ENCODE measurements around the gene TRIP12.

TRIP12 gene

DNA sequence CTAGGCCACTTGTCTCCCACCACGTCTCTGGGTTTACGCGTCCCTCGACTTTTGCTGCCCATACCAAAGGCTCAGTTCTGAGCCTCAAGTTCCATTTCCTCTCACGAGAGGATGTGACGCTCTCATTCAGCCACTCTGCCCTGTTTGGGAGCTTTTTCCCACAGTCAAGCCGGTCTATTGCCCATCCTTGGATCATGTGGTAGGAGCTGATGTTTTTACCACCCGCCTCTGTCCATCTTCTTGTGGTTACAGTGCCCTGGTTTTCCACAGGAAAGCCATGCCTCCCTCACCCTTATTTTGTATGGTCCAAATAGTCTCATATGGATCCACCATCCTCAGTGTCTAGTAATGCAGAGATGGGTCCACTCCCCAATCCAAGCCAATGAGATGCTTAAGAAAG lies 20.9 kb upstream of the TRIP12 start:
- Histone ChIP-seq H3K27me3 (ENCODE audit: insufficient read depth, poor library complexity, severe bottlenecking) (no peaks in the 10 kb centered on the region), H3K4me3 (replicated peaks; ENCODE audit: insufficient read depth, low read length) (no peak overlapping the region), H3K27ac (replicated peaks) (no peak overlapping the region)
- no peak for DNase-seq (ENCODE audit: low read depth in 1 of 2, low spot score in 1 of 2)
- TF ChIP-seq, protein P1, sequence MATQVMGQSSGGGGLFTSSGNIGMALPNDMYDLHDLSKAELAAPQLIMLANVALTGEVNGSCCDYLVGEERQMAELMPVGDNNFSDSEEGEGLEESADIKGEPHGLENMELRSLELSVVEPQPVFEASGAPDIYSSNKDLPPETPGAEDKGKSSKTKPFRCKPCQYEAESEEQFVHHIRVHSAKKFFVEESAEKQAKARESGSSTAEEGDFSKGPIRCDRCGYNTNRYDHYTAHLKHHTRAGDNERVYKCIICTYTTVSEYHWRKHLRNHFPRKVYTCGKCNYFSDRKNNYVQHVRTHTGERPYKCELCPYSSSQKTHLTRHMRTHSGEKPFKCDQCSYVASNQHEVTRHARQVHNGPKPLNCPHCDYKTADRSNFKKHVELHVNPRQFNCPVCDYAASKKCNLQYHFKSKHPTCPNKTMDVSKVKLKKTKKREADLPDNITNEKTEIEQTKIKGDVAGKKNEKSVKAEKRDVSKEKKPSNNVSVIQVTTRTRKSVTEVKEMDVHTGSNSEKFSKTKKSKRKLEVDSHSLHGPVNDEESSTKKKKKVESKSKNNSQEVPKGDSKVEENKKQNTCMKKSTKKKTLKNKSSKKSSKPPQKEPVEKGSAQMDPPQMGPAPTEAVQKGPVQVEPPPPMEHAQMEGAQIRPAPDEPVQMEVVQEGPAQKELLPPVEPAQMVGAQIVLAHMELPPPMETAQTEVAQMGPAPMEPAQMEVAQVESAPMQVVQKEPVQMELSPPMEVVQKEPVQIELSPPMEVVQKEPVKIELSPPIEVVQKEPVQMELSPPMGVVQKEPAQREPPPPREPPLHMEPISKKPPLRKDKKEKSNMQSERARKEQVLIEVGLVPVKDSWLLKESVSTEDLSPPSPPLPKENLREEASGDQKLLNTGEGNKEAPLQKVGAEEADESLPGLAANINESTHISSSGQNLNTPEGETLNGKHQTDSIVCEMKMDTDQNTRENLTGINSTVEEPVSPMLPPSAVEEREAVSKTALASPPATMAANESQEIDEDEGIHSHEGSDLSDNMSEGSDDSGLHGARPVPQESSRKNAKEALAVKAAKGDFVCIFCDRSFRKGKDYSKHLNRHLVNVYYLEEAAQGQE (IDR thresholded peaks at IDR 0.05; ENCODE audit: insufficient replicate concordance, low read depth), result no peak
- TF ChIP-seq SPI1 (IDR thresholded peaks at IDR 0.05; ENCODE audit: borderline replicate concordance, low read depth), result no peak
- TF ChIP-seq GABPA (IDR thresholded peaks at IDR 0.05; ENCODE audit: low read depth), result no peak
- TF ChIP-seq, protein P2, sequence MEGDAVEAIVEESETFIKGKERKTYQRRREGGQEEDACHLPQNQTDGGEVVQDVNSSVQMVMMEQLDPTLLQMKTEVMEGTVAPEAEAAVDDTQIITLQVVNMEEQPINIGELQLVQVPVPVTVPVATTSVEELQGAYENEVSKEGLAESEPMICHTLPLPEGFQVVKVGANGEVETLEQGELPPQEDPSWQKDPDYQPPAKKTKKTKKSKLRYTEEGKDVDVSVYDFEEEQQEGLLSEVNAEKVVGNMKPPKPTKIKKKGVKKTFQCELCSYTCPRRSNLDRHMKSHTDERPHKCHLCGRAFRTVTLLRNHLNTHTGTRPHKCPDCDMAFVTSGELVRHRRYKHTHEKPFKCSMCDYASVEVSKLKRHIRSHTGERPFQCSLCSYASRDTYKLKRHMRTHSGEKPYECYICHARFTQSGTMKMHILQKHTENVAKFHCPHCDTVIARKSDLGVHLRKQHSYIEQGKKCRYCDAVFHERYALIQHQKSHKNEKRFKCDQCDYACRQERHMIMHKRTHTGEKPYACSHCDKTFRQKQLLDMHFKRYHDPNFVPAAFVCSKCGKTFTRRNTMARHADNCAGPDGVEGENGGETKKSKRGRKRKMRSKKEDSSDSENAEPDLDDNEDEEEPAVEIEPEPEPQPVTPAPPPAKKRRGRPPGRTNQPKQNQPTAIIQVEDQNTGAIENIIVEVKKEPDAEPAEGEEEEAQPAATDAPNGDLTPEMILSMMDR (IDR thresholded peaks at IDR 0.05; ENCODE audit: insufficient read depth, low read length), result no peak

DNA sequence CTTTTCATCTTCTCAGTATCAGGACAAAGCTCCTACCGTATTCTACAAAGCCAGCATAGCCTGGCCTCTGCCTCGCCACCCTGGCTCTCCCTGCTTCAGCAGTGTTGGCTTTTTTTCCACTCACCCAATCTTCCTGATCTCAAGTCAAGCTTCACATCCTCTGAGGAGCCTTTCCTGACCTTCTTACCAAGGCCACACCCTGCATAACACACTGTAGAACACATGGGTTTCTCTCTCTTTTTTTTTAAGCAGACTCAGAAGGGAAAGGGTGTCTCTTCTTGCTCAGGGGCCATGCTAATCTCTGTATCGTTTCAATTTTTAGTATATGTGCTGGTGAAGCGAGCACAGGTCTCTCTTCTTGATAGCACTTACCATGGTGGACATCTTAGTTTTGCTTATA lies 15.7 kb upstream of the TRIP12 start:
- TF ChIP-seq, protein P1 (IDR thresholded peaks at IDR 0.05; ENCODE audit: insufficient replicate concordance, low read depth), result no peak
- TF ChIP-seq POLR2AphosphoS5 (IDR thresholded peaks at IDR 0.05; ENCODE audit: low read depth) (no peak), SPI1 (IDR thresholded peaks at IDR 0.05; ENCODE audit: borderline replicate concordance, low read depth) (no peak), GABPA (IDR thresholded peaks at IDR 0.05; ENCODE audit: low read depth) (no peak)
- TF ChIP-seq, protein P2 (IDR thresholded peaks at IDR 0.05; ENCODE audit: insufficient read depth, low read length), result no peak
- Histone ChIP-seq H3K27ac (replicated peaks) (no peak overlapping the region), H3K4me3 (replicated peaks; ENCODE audit: insufficient read depth, low read length) (no peak overlapping the region), H3K27me3 (ENCODE audit: insufficient read depth, poor library complexity, severe bottlenecking) (no peaks in the 10 kb centered on the region)
- no peak for DNase-seq (ENCODE audit: low read depth in 1 of 2, low spot score in 1 of 2)

DNA sequence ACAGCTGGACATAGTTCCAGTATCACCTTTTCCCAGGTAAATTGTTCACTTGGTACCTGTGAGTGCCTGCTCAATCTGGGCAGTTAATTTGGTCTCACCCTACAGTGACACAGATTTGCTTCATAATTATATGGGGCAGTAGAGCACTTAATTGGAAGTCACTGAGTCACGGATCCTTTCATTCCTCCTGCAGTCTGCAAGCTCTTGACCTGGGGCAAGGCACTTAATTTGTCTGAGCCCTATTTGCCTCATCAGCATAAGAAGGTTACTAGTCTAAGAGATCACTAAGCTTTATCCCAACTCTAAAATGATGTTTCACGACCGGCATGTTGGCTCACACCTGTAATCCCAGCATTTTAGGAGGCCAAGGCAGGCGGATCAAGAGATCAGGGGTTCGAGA lies 9.4 kb upstream of the TRIP12 start:
- no peak overlapping the region for H3K4me3 ChIP-seq (replicated peaks; ENCODE audit: insufficient read depth, low read length)
- no peaks in the 10 kb centered on the region for H3K27me3 ChIP-seq (ENCODE audit: insufficient read depth, poor library complexity, severe bottlenecking)
- TF ChIP-seq GABPA (IDR thresholded peaks at IDR 0.05; ENCODE audit: low read depth) (no peak), SPI1 (IDR thresholded peaks at IDR 0.05; ENCODE audit: borderline replicate concordance, low read depth) (no peak), POLR2AphosphoS5 (IDR thresholded peaks at IDR 0.05; ENCODE audit: low read depth) (no peak)
- TF ChIP-seq, protein P1 (IDR thresholded peaks at IDR 0.05; ENCODE audit: insufficient replicate concordance, low read depth), result no peak
- TF ChIP-seq, protein P2 (IDR thresholded peaks at IDR 0.05; ENCODE audit: insufficient read depth, low read length), result no peak
- H3K27ac ChIP-seq (replicated peaks), result no peak overlapping the region
- no peak for DNase-seq (ENCODE audit: low read depth in 1 of 2, low spot score in 1 of 2)
